A673 (cell line): ENCODE data around the gene EIF5A.

Experiments
- EZH2 ChIP-seq: fragments of 200-600 bp; sonication (generic); IDR thresholded peaks from 2 replicates; pipeline ENCODE4 v1.6.1; 2017; ENCODE audit warnings: borderline replicate concordance, low read depth, mild to moderate bottlenecking, mixed read lengths, antibody characterized with exemption, low read length; ENCODE audit not compliant: poor library complexity, severe bottlenecking
- TF ChIP-seq, protein P1 (sequence below): fragments of 300-800, 200-600 bp; sonication (generic); conservative IDR thresholded peaks from 2 replicates; pipeline ENCODE4 v1.5.1; 2017; ENCODE audit warnings: low read depth, mild to moderate bottlenecking, antibody characterized with exemption, low read length, moderate library complexity, mixed read lengths

DNA sequence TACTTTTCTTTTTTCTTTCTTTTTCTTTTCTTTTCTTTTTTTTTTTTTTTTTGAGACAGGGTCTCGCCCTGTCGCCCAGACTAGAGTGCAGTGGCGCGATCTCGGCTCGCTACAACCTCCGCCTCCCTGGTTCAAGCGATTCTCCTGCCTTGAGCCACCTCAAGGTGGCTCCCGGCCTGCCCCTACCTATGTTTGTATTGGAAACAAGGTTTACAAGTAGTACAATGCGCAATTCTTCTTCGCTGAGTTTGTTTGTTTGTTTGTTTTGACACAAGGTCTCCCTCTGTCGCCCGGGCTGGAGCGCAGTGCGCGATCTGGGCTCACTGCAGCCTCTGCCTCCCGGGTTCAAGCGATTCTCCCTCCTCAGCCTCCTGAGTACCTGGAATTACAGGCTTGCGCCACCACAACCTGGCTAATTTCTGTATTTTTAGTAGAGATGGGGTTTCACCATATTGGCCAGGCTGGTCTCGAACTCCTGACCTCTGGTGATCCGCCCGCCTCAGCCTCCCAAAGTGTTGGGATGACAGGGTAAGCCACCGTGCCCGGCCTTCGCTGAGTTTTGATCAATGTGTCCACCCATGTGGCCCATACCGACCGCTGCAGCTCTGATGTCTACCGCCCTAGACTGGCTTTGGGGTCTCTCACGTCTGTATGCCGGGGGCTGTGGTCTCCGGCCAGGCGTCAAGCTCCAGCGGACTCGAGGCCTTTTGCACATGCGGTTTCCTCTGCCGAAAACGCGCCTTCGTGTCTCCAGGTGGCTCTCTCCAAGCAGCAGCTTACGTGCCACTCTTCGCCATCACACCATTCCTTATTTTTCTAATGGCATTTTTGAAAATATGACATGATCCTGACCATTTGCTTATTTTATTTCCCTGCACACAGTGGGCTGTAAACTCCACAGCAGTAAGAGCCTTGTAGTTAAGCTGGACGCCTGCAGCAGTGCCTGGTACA is 11.9 kb upstream of the EIF5A start:
- TF ChIP-seq EZH2 = no peak
- TF ChIP-seq, protein P1, sequence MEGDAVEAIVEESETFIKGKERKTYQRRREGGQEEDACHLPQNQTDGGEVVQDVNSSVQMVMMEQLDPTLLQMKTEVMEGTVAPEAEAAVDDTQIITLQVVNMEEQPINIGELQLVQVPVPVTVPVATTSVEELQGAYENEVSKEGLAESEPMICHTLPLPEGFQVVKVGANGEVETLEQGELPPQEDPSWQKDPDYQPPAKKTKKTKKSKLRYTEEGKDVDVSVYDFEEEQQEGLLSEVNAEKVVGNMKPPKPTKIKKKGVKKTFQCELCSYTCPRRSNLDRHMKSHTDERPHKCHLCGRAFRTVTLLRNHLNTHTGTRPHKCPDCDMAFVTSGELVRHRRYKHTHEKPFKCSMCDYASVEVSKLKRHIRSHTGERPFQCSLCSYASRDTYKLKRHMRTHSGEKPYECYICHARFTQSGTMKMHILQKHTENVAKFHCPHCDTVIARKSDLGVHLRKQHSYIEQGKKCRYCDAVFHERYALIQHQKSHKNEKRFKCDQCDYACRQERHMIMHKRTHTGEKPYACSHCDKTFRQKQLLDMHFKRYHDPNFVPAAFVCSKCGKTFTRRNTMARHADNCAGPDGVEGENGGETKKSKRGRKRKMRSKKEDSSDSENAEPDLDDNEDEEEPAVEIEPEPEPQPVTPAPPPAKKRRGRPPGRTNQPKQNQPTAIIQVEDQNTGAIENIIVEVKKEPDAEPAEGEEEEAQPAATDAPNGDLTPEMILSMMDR = no peak
